DMS114 treated with DMSO at 0.1 percent for 48 hours (cell line): ENCODE data around the gene PJA2.
"Not testable (repeated sequence)": the region's sequence is repeated elsewhere in the genome, so short reads cannot be mapped to it uniquely, and the experiment has no call there.

ENCODE experiments used
- DNase-seq: peaks from one replicate; lab custom pipeline; 2025; ENCODE audit not compliant: unreplicated experiment; lab: John Stamatoyannopoulos, UW

PJA2 gene

GRCh38 chr5:109309326-109310063 lies 100.3 kb downstream of the PJA2 start:
- DNase-seq: no peak

DNA sequence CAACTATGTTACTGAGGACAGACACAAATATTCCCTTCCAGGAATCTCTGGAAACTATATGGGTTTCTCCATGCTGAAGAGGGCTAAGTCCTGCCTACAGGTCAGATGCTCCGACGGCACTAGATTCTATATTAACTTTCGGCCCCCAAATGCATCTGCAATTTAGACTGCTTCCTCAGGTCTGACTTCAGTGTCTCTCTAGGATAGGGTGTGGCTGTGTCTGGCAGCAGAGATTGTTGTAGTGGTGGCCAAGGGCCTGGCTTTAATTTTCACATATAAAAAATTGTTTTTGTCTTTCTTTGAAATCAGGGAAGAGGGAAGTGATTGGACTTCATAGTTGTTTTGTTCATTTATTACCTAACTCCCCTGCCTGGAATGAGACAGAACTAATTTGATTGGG lies 101.8 kb downstream of the PJA2 start:
- no peak for DNase-seq

GRCh38 chr5:109307456-109307855 lies 102.3 kb downstream of the PJA2 start:
- DNase-seq: no peak

- no peak for DNase-seq
These were observed 104.4 kb downstream of the PJA2 start for GRCh38 chr5:109305352-109305751.

GRCh38 chr5:109304309-109304708 lies 105.5 kb downstream of the PJA2 start:
- DNase-seq: no peak

- no peak for DNase-seq
These were observed 109.4 kb downstream of the PJA2 start for GRCh38 chr5:109300367-109300766.

DNA sequence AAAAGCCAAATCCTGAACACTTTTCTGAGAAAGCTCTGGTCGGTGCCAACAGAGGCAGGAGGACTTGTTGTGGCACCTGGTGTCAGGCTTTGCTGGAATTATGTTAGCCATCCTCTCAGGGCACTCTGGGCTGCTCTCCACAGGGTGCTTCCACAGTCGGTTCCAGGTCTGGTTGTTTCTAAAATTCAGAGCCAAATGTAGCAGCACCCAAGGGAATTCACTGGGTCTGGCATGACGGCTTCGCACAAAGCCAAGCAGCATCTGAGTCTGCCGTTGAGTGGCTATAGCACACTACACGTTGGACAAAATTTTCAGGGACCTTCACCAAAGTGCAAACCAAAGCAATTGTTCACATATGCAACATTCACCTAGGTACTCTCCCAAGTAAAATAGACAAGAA lies 110.2 kb downstream of the PJA2 start:
- DNase-seq: no peak

- no peak for DNase-seq
These were observed 111.0 kb downstream of the PJA2 start for GRCh38 chr5:109298794-109299193.

DNA sequence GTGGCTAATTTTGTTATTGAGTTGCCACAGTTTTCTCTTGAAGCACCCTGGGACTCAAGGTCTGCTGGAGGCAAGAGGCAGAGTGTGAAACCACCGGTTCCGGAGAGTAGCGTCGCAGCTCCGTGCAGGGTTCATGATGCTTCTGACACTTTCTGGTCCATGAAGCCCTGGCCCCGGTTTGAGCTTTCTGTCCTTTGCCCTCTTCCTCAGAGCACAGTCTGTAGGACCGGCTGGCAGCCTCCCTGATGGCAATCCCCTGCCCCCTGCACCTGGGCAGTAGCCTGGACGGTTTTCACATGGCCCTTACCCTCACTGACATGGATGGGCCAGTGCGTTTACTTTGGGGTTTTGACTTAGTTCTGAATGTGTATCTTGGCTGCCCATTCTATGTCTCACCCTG lies 111.9 kb downstream of the PJA2 start:
- DNase-seq: no peak

GRCh38 chr5:109291090-109291489 lies 118.7 kb downstream of the PJA2 start:
- no peak for DNase-seq

DNA sequence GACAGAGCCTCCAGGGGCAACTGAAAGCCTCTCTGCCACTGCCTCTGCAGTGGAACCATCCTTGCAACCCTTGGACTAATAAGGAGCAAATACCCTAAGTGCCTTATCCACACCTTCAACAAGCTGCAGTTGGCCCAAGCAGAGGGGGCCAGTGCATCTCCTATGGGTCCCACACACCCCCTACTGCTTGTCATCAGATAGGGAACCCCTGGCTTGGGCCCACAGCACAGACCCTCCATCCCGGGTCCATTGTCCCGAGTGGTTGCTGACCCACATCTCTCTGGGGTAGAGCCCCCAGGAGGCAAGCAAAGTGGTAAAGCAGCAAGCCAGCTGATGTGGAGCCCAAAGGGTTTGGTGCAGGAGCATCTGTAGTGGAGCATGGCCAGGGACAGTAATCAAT lies 119.5 kb downstream of the PJA2 start:
- no peak for DNase-seq

GRCh38 chr5:109286628-109287027 lies 123.1 kb downstream of the PJA2 start:
- not testable (repeated sequence) for DNase-seq
